ENCODE data around the gene SPEF2. TPM values are rescaled to one million over a fixed set of nuclear protein-coding genes. Genes with fewer than 3 reads are reported as not detected.

Gene SPEF2
- polyA plus RNA-seq, 1 donor from 2014 or later, result not detected

DNA sequence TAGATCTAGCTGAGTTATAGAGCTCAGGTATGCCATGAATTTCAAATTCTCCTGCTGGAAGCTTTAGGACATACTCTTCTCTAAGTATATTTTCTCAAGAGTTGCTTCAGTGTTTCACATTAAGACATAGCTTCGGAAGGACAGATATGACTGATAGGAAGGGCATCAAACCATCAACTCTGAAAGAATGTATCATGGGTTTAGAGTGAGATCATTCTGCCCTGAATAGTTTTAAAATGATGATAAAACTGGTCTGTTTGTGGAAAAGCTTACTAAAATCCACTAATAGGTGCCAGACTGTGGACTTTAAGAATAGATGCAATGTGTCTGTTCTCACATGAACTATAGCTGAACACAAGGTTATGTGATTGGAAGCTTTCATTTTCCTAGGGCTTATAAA is 8.4 kb downstream of the SPEF2 start:
- H3K4me3 Mint-ChIP-seq, result no peak overlapping the region
- peaks cover 0 to 1% (median 0%) of the 10 kb centered on the region in 3 donors for H3K4me1 Mint-ChIP-seq
- no peak overlapping the region for H3K27ac Mint-ChIP-seq
- peaks cover 3% of the 10 kb centered on the region for H3K36me3 Mint-ChIP-seq
- H3K27me3 Mint-ChIP-seq, result no peaks in the 10 kb centered on the region
- peaks cover 2 to 6% (median 3%) of the 10 kb centered on the region in 3 donors for H3K9me3 Mint-ChIP-seq

- H3K9me3 Mint-ChIP-seq, result peaks cover 2 to 7% (median 3%) of the 10 kb centered on the region in 3 donors
These were observed 8.9 kb downstream of the SPEF2 start for GRCh38 chr5:35626553-35626952.

DNA sequence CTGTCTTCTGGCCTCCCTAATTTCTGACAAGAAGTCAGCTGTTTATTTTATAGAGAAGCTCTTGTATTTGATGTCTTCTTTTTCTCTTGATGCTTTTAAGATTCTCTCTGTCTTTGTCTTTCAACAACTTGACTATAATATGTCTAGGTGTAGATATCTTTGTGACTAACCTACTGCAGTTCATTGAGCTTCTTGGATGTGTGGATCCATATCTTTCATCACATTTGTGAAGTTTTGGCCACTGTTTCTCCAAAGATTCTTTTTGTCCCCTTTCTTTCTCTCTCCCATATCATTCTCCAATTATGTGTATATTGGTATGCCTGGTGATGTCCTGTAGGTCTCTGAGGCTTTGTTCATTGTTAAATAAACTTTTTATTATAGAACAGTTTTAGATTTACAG is 16.7 kb downstream of the SPEF2 start:
- Mint-ChIP-seq H3K4me3 (no peak overlapping the region), H3K27ac (no peak overlapping the region), H3K36me3 (peaks cover 3% of the 10 kb centered on the region), H3K4me1 (no peaks in the 10 kb centered on the region), H3K9me3 (peaks cover 3 to 19% (median 4%) of the 10 kb centered on the region in 3 donors), H3K27me3 (no peaks in the 10 kb centered on the region)

More at GRCh38 chr5:35626553-35626952, 8.9 kb downstream of the SPEF2 start:
- Mint-ChIP-seq H3K4me3 (no peak overlapping the region), H3K4me1 (peaks cover 0 to 1% (median 0%) of the 10 kb centered on the region in 3 donors), H3K27me3 (no peaks in the 10 kb centered on the region), H3K27ac (no peak overlapping the region), H3K36me3 (peaks cover 3% of the 10 kb centered on the region)

DNA sequence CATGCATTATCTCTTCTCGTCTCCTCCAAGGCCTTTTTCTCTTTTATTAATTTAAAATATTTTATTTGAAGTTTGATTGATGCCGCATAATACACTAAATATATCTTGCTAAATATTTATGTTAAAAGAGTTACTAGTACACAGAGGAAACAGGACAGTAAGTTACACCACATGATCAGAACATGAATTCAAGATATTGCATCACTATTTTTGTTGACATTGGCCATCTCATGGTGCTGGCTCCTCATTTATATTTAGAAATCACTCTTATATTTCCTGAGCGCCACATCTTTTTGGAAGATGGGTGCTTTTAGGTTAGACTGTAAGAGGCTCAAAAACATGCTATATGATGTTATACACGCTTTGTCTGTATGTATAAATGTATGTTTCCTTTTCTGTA is 23.0 kb downstream of the SPEF2 start:
- H3K36me3 Mint-ChIP-seq, result no peaks in the 10 kb centered on the region
- no peaks in the 10 kb centered on the region for H3K4me1 Mint-ChIP-seq
- H3K9me3 Mint-ChIP-seq, result peaks cover 0 to 2% (median 0%) of the 10 kb centered on the region in 3 donors
- no peak overlapping the region for H3K4me3 Mint-ChIP-seq
- H3K27ac Mint-ChIP-seq, result no peak overlapping the region
- H3K27me3 Mint-ChIP-seq, result no peaks in the 10 kb centered on the region

- Mint-ChIP-seq H3K4me3 (no peak overlapping the region), H3K36me3 (no peaks in the 10 kb centered on the region), H3K4me1 (no peaks in the 10 kb centered on the region), H3K27ac (no peak overlapping the region), H3K27me3 (no peaks in the 10 kb centered on the region), H3K9me3 (peaks cover 0 to 2% (median 0%) of the 10 kb centered on the region in 3 donors)
These were observed 26.9 kb downstream of the SPEF2 start for GRCh38 chr5:35644543-35644942.

GRCh38 chr5:35647128-35647527 is 29.5 kb downstream of the SPEF2 start:
- Mint-ChIP-seq H3K4me1 (no peaks in the 10 kb centered on the region), H3K9me3 (peaks cover 0 to 2% (median 0%) of the 10 kb centered on the region in 3 donors), H3K36me3 (no peaks in the 10 kb centered on the region), H3K4me3 (no peak overlapping the region), H3K27me3 (no peaks in the 10 kb centered on the region), H3K27ac (no peak overlapping the region)

- Mint-ChIP-seq H3K27ac (no peak overlapping the region), H3K36me3 (no peaks in the 10 kb centered on the region), H3K9me3 (no peaks in the 10 kb centered on the region), H3K4me1 (no peaks in the 10 kb centered on the region), H3K27me3 (no peaks in the 10 kb centered on the region), H3K4me3 (no peak overlapping the region)
These were observed 30.0 kb downstream of the SPEF2 start for GRCh38 chr5:35647712-35648111.

- Mint-ChIP-seq H3K9me3 (no peaks in the 10 kb centered on the region), H3K4me3 (no peak overlapping the region), H3K4me1 (no peaks in the 10 kb centered on the region), H3K27ac (no peak overlapping the region), H3K36me3 (no peaks in the 10 kb centered on the region), H3K27me3 (no peaks in the 10 kb centered on the region)
These were observed 33.5 kb downstream of the SPEF2 start for GRCh38 chr5:35651002-35651756.

DNA sequence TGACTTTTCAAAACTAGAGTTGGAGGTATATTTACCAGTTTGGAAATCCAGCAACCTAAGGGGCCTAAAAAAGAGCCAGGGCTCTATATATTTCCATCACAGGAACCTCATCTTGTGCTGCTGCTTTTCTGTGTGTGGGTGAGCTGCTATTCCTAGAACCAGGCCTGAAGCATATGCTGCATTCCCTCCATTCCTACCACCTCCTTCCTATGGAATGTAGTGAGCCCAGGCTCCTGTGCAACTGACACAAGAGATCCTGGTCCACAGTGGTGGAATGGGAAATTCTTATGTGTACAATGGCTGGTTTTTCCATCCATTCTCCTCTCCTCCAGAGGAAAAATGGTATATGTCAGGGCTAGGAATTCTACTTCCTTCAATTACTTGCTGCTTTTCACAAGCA is 39.1 kb downstream of the SPEF2 start:
- H3K27ac Mint-ChIP-seq, result no peak overlapping the region
- no peaks in the 10 kb centered on the region for H3K4me1 Mint-ChIP-seq
- no peaks in the 10 kb centered on the region for H3K27me3 Mint-ChIP-seq
- peaks cover 0 to 5% (median 0%) of the 10 kb centered on the region in 3 donors for H3K9me3 Mint-ChIP-seq
- no peak overlapping the region for H3K4me3 Mint-ChIP-seq
- H3K36me3 Mint-ChIP-seq, result no peaks in the 10 kb centered on the region

DNA sequence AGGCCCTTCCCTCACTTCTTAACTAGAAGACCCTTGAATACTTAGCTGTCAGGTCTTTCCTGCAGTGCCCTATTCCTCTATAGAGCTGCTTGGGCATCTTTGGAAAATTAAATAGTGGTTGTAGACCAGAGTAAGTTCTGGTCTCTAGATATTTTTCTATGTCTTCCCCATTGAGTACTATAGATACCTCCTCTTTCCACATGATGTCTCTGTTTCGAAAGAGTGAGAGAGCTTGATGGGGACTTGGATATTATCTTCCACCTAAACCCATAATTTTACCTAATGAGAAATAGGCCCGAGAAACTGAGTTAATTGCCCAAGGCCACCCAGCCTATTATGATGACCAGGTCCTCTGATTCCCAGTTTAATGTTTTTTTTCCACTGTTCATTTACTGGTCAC is 40.2 kb downstream of the SPEF2 start:
- H3K27ac Mint-ChIP-seq, result no peak overlapping the region
- no peaks in the 10 kb centered on the region for H3K27me3 Mint-ChIP-seq
- H3K9me3 Mint-ChIP-seq, result peaks cover 0 to 10% (median 5%) of the 10 kb centered on the region in 3 donors
- H3K4me3 Mint-ChIP-seq, result no peak overlapping the region
- H3K36me3 Mint-ChIP-seq, result no peaks in the 10 kb centered on the region
- no peaks in the 10 kb centered on the region for H3K4me1 Mint-ChIP-seq

- Mint-ChIP-seq H3K4me1 (no peaks in the 10 kb centered on the region), H3K27me3 (no peaks in the 10 kb centered on the region), H3K36me3 (no peaks in the 10 kb centered on the region), H3K27ac (no peak overlapping the region), H3K4me3 (no peak overlapping the region), H3K9me3 (peaks cover 0 to 10% (median 5%) of the 10 kb centered on the region in 3 donors)
These were observed 41.9 kb downstream of the SPEF2 start for GRCh38 chr5:35659556-35659955.

GRCh38 chr5:35660451-35660850 is 42.8 kb downstream of the SPEF2 start:
- H3K36me3 Mint-ChIP-seq, result no peaks in the 10 kb centered on the region
- H3K4me3 Mint-ChIP-seq, result no peak overlapping the region
- H3K27me3 Mint-ChIP-seq, result no peaks in the 10 kb centered on the region
- H3K27ac Mint-ChIP-seq, result no peak overlapping the region
- H3K4me1 Mint-ChIP-seq, result no peaks in the 10 kb centered on the region
- peaks cover 0 to 10% (median 5%) of the 10 kb centered on the region in 3 donors for H3K9me3 Mint-ChIP-seq

DNA sequence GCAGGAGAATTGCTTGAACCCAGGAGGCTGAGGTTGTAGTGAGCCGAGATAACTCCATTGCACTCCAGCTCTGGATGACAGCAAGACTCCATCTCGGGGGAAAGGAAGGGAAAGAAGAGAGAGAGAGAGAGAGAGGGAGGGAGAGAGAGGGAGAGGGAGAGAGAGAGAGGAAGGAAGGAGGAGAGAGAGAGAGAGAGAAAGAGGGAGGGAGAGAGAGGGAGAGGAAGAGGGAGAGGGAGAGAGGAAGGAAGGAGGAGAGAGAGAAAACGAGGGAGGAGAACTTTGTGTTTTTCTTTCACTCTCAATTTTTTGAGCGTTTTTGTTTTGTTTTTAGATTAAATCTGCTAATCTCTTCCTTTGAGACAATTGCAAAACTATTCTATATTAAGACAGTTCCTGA is 46.9 kb downstream of the SPEF2 start:
- Mint-ChIP-seq H3K27ac (no peak overlapping the region), H3K4me1 (no peaks in the 10 kb centered on the region), H3K9me3 (peaks cover 0 to 10% (median 0%) of the 10 kb centered on the region in 3 donors), H3K36me3 (no peaks in the 10 kb centered on the region), H3K27me3 (no peaks in the 10 kb centered on the region), H3K4me3 (no peak overlapping the region)

- no peaks in the 10 kb centered on the region for H3K36me3 Mint-ChIP-seq
- no peak overlapping the region for H3K27ac Mint-ChIP-seq
- H3K27me3 Mint-ChIP-seq, result no peaks in the 10 kb centered on the region
- no peaks in the 10 kb centered on the region for H3K4me1 Mint-ChIP-seq
- H3K4me3 Mint-ChIP-seq, result no peak overlapping the region
- H3K9me3 Mint-ChIP-seq, result peaks cover 0 to 10% (median 0%) of the 10 kb centered on the region in 3 donors
These were observed 47.4 kb downstream of the SPEF2 start for GRCh38 chr5:35665096-35665495.

DNA sequence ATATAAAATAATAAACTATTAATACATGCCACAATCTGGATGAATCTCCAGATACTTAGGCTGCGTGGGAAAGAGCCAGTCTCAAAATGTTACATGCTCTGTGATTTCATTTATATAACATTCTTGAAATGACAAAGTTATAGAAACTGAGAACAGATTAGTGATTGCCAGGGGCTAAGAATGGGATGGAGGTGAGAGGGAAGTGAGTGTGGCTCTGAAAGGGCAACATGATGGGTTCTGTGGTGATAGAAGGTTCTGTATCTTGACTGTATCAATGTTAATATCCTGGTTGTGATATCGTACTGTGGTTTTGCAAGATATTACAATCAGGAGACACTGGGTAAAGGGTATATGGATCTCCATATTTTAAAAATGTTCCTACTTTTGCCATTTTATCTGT is 50.7 kb downstream of the SPEF2 start:
- Mint-ChIP-seq H3K4me3 (no peak overlapping the region), H3K36me3 (no peaks in the 10 kb centered on the region), H3K9me3 (no peaks in the 10 kb centered on the region), H3K27ac (no peak overlapping the region), H3K27me3 (no peaks in the 10 kb centered on the region), H3K4me1 (no peaks in the 10 kb centered on the region)

- Mint-ChIP-seq H3K9me3 (no peaks in the 10 kb centered on the region), H3K4me3 (peak overlapping the region in 1 of 4 donors; percentile 13), H3K4me1 (no peaks in the 10 kb centered on the region), H3K36me3 (no peaks in the 10 kb centered on the region), H3K27ac (no peak overlapping the region), H3K27me3 (no peaks in the 10 kb centered on the region)
These were observed 51.1 kb downstream of the SPEF2 start for GRCh38 chr5:35668794-35669193.
